ENCODE results near the gene IQCE. TPM values are rescaled to one million over a fixed set of nuclear protein-coding genes. Genes with fewer than 3 reads are reported as not detected.
"Not testable (repeated sequence)": the region's sequence is repeated elsewhere in the genome, so short reads cannot be mapped to it uniquely, and the experiment has no call there.

IQCE gene
- total RNA-seq, 1 experiment from 2014 or later, result 35.8 TPM

- Histone ChIP-seq H3K79me2 (ENCODE audit: low read depth) (no peaks in the 10 kb centered on the region), H3K27ac (no peak overlapping the region), H3K27me3 (ENCODE audit: insufficient read depth, low read depth) (no peaks in the 10 kb centered on the region), H3K4me1 (replicated peaks; ENCODE audit: insufficient read depth) (no peaks in the 10 kb centered on the region), H4K20me1 (ENCODE audit: insufficient read depth) (no peaks in the 10 kb centered on the region), H3K4me2 (no peak overlapping the region), H3K4me3 (no peak overlapping the region), H3K9me3 (ENCODE audit: insufficient read depth, low read depth) (no peaks in the 10 kb centered on the region), H2AFZ (no peak overlapping the region), H3K9me2 (ENCODE audit: insufficient read depth) (no peaks in the 10 kb centered on the region), H3F3A (ENCODE audit: insufficient read depth, low read depth) (0 out of 2 replicates have a peak, but pooled peaks cover 2% of the 10 kb centered on the region), H3K36me3 (ENCODE audit: low read depth) (0 out of 2 replicates have a peak, but pooled peaks cover 3% of the 10 kb centered on the region)
- TF ChIP-seq, protein P1, sequence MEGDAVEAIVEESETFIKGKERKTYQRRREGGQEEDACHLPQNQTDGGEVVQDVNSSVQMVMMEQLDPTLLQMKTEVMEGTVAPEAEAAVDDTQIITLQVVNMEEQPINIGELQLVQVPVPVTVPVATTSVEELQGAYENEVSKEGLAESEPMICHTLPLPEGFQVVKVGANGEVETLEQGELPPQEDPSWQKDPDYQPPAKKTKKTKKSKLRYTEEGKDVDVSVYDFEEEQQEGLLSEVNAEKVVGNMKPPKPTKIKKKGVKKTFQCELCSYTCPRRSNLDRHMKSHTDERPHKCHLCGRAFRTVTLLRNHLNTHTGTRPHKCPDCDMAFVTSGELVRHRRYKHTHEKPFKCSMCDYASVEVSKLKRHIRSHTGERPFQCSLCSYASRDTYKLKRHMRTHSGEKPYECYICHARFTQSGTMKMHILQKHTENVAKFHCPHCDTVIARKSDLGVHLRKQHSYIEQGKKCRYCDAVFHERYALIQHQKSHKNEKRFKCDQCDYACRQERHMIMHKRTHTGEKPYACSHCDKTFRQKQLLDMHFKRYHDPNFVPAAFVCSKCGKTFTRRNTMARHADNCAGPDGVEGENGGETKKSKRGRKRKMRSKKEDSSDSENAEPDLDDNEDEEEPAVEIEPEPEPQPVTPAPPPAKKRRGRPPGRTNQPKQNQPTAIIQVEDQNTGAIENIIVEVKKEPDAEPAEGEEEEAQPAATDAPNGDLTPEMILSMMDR (conservative IDR thresholded peaks at IDR 0.05), result no peak
- no peak for TF ChIP-seq EZH2 (IDR thresholded peaks at IDR 0.05; ENCODE audit: low read depth)
- BruUV-seq (replicated peaks), result no TSS peak
- intact Hi-C loops (cut with micrococcal nuclease; ENCODE audit: unreplicated experiment), result no loop called here
- CTCF ChIA-PET, result no interaction called here
- DNase-seq, result no peak
- POLR2A ChIA-PET (ENCODE audit: unreplicated experiment), result no interaction called here
Measured at GRCh38 chr7:2587134-2587533, 28.4 kb downstream of the IQCE start.

- Histone ChIP-seq H3K4me3 (no peak overlapping the region), H3K79me2 (ENCODE audit: low read depth) (no peaks in the 10 kb centered on the region), H3K4me1 (replicated peaks; ENCODE audit: insufficient read depth) (no peaks in the 10 kb centered on the region), H4K20me1 (ENCODE audit: insufficient read depth) (no peaks in the 10 kb centered on the region), H3K4me2 (no peak overlapping the region), H3K27me3 (ENCODE audit: insufficient read depth, low read depth) (no peaks in the 10 kb centered on the region), H3F3A (ENCODE audit: insufficient read depth, low read depth) (0 out of 2 replicates have a peak, but pooled peaks cover under 1% of the 10 kb centered on the region), H3K9me2 (ENCODE audit: insufficient read depth) (no peaks in the 10 kb centered on the region), H3K27ac (no peak overlapping the region), H2AFZ (no peak overlapping the region), H3K9me3 (ENCODE audit: insufficient read depth, low read depth) (no peaks in the 10 kb centered on the region), H3K36me3 (ENCODE audit: low read depth) (0 out of 2 replicates have a peak, but pooled peaks cover 3% of the 10 kb centered on the region)
- DNase-seq, result no peak
- TF ChIP-seq, protein P1 (conservative IDR thresholded peaks at IDR 0.05), result no peak
- no peak for TF ChIP-seq EZH2 (IDR thresholded peaks at IDR 0.05; ENCODE audit: low read depth)
- BruUV-seq (replicated peaks), result no TSS peak
- ChIA-PET CTCF (no interaction called here), POLR2A (ENCODE audit: unreplicated experiment) (no interaction called here)
- intact Hi-C loops (cut with micrococcal nuclease; ENCODE audit: unreplicated experiment), result no loop called here
Measured at GRCh38 chr7:2587778-2588177, 29.0 kb downstream of the IQCE start.

DNA sequence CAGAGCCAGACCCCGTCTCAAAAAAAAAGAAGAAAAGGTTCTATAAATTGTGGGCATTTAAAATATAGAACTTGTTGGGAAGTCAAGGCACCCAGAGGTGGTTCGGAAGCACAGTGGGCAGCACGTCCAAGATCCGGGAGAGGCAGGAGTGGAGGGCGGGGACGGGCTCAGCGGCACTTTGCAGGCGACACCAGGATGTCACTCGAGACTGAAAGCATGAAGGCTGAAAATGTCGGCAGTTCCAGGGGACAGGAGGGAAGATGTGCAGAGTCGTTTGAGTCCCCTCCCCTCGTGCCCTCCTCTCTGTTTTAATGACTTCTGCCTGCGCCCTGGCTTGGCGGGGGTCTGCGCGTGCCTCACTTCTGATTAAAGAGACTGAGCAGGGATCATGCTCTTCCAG lies 30.6 kb downstream of the IQCE start:
- no peaks in the 10 kb centered on the region for H3K9me2 ChIP-seq (ENCODE audit: insufficient read depth)
- TF ChIP-seq EZH2 (IDR thresholded peaks at IDR 0.05; ENCODE audit: low read depth), result no peak
- TF ChIP-seq, protein P1 (conservative IDR thresholded peaks at IDR 0.05), result no peak
- H3K36me3 ChIP-seq (ENCODE audit: low read depth), result 0 out of 2 replicates have a peak, but pooled peaks cover 3% of the 10 kb centered on the region
- H3K4me2 ChIP-seq, result no peak overlapping the region
- no peaks in the 10 kb centered on the region for H4K20me1 ChIP-seq (ENCODE audit: insufficient read depth)
- H3K79me2 ChIP-seq (ENCODE audit: low read depth), result no peaks in the 10 kb centered on the region
- no peak overlapping the region for H3K27ac ChIP-seq
- H2AFZ ChIP-seq, result no peak overlapping the region
- BruUV-seq (replicated peaks), result no TSS peak
- ChIA-PET CTCF (no interaction called here), POLR2A (ENCODE audit: unreplicated experiment) (no interaction called here)
- no peaks in the 10 kb centered on the region for H3K27me3 ChIP-seq (ENCODE audit: insufficient read depth, low read depth)
- H3K4me3 ChIP-seq, result no peak overlapping the region
- intact Hi-C loops (cut with micrococcal nuclease; ENCODE audit: unreplicated experiment), result no loop called here
- DNase-seq, result no peak
- no peaks in the 10 kb centered on the region for H3F3A ChIP-seq (ENCODE audit: insufficient read depth, low read depth)
- H3K4me1 ChIP-seq (replicated peaks; ENCODE audit: insufficient read depth), result no peaks in the 10 kb centered on the region
- no peaks in the 10 kb centered on the region for H3K9me3 ChIP-seq (ENCODE audit: insufficient read depth, low read depth)

- BruUV-seq (replicated peaks); intact Hi-C loops (cut with micrococcal nuclease; ENCODE audit: unreplicated experiment): not testable (repeated sequence)
- CTCF ChIA-PET, result interaction anchor here (0.6 kb wide), 1 partner anchor 35 kb away, joined by 7 read pairs; the partner anchor contains the start of gene BRAT1
Measured at GRCh38 chr7:2589941-2590340, 31.2 kb downstream of the IQCE start.

More at GRCh38 chr7:2589941-2590340, 31.2 kb downstream of the IQCE start:
- H3K79me2 ChIP-seq (ENCODE audit: low read depth); POLR2A ChIA-PET (ENCODE audit: unreplicated experiment); DNase-seq; H3F3A ChIP-seq (ENCODE audit: insufficient read depth, low read depth); H4K20me1 ChIP-seq (ENCODE audit: insufficient read depth); H3K4me1 ChIP-seq (replicated peaks; ENCODE audit: insufficient read depth); H3K36me3 ChIP-seq (ENCODE audit: low read depth); H3K4me2 ChIP-seq; H3K9me2 ChIP-seq (ENCODE audit: insufficient read depth); H3K9me3 ChIP-seq (ENCODE audit: insufficient read depth, low read depth); H3K27me3 ChIP-seq (ENCODE audit: insufficient read depth, low read depth); H2AFZ ChIP-seq; H3K4me3 ChIP-seq; H3K27ac ChIP-seq: not testable (repeated sequence)

All from PC-9 (cell line).